ENCODE data around the gene PBX1.

PBX1 gene

DNA sequence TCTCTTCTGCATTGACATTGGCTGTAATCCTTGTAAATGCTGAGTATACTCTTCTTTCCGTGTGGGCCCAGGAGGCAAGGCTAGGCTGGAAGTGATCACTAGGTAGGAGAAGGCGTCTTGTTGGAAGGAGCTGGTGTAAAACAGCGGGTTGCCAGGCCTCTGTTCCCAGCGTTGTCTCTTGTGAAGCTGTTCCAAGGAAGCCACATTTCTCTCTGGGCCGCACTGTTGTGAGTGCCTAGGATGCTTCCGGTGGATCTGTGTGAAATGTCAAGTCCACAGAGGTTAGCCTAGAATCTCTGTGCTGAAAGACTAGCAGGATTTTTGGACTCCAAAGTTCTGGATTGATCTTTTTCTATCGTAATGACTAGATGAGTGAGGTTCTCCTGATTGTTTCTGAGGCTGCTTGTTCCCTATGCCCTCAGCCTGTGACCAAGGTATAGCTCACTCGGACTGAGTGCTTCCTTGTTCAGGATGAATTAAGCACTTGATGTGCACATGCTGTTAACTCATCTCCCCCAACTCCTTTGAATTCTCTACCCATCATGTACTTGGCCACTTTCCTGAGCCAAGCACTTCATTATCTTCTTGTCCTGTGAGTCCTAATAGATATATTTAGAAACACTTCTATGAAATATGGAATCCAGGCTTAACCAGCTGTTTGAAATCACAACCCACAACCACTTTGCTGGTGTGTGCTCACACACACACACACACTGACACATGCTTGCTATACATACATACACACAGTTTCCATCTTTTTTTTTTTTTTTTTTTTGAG is 63.3 kb downstream of the PBX1 start:
- DNase-seq = no peak

DNA sequence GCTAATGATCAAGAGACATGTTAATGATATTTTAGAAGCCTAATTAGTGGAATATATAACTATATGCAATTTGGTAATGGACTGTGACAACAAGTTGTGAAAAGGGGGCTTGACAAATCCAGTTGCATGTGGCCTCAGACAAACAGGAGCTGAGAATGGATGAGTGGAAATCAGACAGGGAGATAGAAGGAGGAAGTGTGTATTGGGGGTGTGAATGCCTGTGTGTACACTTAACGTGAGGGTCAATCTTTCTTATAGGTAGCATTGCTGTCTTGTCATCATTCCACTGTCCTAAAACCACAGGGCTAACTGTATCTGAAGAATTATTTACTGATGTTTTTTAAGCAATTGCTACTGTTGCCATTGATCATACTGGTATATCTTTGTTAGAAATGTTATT is 64.8 kb downstream of the PBX1 start:
- DNase-seq = no peak

DNA sequence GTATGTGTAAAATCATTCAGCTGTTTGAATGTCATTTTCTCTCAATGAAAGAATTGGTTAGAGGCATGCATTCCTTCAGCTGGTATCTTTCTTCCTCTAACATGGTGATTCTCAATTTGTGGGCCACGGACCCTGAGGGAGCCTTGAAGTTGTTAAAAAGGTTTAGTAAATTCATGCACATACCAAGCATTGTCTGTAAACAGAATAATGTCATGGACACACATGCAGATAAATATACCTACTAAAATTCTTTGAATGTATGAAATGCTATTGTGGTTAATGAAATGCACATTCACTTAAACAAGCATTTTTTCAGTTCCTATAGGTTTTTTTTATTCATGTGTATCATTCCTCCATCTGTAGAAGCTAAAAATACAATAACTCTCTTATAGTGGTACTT is 65.4 kb downstream of the PBX1 start:
- no peak for DNase-seq

DNA sequence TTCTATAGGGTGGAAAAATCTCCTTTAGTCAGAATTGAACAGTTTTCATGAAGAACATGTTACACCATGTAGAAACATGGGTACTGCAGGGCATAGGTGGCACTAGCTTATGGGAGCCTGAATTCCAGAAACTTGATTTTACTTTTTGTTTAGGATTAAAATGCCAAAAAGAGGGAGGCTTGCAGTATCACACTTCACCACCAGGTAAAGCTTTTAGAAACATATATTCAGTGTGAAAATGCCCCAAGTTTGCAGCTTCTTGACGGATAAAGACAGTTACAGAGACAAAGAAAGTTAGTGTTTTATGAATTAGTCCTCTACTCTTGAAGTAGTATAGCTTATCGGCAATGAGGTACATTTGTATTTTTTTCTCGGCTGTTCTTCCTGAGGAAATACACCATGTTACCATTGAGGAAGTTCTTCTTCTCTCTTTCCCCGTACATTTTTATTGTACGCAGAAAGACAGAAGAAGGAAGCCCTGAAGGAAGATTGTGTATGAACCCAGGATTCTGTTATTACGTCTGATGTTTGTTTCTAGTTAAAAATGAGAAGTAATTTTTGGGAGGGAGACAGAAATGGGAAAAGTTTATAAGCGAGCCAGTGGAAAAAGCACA is 66.1 kb downstream of the PBX1 start:
- no peak for DNase-seq

DNA sequence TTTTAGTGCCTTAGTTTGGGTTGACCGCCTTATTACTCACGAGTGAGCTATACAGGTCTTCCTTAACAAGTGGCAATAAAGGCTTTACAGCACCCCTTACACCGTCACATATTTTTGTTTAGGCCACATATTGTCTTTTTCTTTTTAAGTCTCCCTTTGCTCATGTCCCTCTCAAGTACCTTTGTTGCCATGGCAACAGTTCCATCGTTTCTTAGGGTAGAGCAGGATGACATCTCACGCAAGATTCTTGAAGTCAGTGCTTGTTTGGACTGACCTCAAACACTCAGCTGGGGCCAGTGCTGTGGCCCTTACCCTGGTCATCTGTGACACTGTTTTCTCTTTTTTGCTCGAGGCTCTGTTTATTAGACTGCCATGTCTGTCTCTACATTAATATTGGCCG is 69.8 kb downstream of the PBX1 start:
- DNase-seq = no peak

DNA sequence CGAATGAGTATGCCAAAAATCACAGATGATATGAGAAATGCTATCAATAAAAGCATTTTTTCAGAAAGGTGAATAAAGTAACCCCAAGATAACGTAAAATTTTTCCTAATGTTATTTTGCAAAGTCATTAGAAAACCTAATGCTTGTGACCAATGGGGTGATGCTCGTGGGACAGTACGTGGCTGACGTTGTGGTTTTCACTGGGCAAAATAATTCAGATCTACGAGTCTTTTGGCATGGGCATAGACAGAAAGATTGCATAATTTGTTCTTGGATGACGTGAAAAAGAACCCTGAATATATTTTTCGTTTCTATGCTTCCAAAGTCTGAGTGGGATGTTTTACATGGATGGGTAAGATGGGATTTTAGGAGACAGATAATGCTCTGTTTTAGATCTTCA is 71.0 kb downstream of the PBX1 start:
- DNase-seq = no peak

DNA sequence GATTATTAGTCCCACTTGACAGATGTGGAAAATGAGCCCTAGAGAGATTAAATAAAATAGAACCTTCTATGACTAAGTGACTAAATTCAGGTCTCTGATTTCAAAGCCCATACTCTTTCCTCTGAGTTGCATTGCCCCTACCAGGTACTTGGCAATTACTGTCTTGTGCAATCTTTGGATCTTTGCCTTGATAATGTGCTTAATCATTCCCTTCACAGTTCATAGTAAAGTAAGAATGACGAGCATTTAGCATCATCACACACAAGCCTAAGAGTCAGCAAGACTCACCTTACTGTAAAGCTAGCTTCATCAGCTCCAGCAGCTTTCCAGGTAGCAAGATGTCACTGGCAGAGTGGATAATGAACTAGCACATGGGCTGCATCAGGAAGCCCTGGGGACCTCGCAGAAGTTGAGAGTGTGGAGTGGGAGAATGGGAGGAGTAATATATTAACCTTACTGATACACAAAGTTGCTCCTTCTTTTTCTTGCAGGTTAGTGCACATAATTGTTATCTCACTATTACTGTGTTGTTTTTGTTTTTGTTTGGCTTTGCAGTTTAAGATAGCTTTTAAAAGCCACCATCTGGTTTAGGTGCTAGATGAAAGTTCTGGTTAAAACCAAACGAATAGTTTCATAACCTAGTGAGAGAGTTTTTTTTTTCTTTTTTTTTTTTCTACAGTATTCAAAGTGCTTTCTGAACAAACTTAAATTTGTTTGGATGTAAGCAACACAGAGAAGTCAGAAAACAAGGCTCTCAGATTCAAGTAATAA is 71.8 kb downstream of the PBX1 start:
- DNase-seq = no peak

DNA sequence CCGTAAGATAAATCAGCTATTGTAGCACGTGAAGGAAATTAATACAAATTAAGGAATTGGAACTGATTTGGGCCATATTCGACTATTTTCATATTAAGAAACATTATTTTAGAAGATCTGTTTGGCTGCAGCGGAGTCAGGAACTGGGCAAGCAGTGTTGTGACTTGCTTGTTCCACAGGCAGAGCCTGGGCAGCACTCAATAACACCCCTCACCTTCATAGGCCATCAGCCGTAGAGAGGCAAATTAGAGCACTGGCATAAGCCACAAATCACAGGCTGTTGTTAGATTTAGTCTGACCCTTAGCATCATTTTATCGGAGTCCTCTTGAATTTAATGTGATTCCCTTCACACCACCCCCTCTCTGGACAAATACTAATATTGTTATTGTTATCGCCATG is 72.8 kb downstream of the PBX1 start:
- no peak for DNase-seq

DNA sequence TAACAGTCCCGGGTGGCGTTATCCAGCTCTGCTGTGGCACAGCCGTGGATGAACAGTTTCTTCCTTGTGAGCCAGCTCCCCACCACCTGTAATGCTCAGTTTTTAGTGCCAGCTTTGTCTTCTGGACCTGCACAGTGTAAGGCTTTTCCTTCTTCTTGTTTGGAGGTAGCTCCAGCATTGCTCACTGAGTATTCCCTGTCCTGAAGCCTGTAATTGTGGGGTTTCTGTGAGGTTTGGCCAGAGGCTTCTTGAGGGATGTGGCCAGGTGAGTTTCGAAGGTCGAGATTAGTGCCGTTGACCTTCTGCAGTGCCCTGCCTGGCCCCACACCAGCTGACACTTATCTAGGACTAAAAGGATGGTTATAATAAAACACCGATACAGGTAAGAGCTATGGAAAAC is 75.0 kb downstream of the PBX1 start:
- no peak for DNase-seq

DNA sequence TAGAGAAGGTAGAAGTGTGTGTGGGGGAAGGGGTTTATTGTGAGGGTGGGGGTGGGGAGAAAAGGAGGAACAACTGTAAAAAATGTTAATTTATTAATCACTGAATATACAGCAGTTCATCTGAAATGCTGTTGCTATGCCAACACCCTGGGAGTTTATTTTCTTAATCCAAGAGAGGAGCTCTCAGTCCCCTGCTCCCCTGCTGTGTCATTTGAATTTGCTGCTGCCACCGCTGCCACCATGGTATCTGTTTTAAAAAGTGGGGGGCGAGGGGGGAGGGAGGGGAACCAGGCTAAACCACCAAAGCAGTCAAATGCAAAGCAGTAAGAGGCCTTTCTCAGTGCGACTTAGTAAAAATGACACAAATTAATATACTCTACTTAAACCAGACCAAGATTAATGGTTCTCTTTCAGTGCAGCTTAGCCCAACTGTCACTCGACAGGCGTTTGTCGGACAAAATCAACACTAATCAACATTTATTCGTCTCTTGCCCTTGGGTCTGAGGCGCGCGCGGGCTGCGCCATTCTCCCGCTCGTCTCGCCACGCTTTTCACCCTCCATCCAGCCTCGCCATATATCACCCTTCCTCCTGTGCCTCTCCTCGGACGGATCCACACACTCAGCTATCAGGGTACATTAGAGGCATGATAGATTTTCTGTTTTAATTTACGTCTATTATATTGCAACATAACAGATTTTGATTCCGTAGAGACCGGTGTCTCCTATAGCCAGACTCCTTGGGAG is 76.2 kb downstream of the PBX1 start:
- DNase-seq = no peak

DNA sequence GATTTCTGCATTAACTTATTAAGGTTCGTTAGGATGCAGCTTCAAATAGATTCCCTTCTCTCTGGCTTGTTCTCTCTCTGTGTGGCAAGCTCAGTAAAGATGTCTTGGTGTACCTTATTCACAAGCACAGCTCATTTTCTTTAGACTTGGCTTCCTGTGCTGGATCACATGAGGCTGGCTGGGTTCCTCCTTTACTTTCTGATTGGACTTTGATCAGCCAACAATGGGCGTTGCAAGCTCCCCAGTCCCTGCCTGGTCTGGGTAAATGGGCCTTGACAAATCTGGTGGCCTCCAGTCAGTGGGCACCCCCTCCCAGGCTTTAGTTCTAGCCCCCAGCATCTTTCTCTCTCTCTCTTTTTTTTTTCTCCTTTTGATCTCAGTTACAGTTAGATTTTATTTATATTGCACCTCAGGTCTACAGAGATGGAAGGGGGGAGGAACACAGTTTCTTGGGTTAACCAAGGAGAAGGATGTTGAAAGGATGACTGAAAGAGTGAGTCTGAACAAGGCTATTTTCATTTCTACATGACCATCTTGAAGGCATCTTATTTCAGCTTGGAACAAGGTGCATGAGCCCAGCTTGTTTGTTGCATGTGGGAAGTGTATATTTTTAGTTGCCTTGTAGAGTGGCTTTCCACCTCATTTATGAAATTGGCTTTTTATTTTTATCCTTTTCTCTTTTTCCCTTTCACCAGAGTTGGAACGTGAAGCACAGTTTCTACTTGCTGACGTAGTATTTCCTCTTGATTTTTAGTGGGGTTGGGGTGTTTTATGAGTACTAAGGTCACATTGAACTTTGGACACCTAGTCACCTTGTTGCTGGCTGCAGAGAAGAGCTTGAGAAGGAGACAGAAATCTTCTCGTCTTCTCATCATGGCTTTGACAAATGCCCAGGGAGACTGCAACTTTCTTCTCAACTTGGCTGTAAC is 77.1 kb downstream of the PBX1 start:
- no peak for DNase-seq

DNA sequence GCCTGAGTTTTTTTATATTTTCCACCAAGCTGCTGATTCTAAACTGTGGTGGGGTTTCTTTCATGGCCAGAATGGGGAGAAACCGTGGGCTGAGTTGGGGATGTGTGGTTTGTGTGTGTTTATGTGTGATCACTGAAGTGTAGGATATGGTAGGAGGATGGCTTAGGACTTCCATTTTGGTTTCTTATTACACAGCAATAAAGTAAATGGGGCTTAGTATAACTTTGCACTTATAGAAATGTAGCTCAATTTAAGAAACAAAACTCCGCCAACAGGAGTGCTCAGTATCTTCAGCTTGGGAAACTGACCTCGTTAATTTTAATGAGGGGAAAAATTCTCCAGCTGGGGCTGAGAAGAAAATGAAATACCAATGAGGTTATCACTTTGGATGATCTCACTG is 77.8 kb downstream of the PBX1 start:
- no peak for DNase-seq

DNA sequence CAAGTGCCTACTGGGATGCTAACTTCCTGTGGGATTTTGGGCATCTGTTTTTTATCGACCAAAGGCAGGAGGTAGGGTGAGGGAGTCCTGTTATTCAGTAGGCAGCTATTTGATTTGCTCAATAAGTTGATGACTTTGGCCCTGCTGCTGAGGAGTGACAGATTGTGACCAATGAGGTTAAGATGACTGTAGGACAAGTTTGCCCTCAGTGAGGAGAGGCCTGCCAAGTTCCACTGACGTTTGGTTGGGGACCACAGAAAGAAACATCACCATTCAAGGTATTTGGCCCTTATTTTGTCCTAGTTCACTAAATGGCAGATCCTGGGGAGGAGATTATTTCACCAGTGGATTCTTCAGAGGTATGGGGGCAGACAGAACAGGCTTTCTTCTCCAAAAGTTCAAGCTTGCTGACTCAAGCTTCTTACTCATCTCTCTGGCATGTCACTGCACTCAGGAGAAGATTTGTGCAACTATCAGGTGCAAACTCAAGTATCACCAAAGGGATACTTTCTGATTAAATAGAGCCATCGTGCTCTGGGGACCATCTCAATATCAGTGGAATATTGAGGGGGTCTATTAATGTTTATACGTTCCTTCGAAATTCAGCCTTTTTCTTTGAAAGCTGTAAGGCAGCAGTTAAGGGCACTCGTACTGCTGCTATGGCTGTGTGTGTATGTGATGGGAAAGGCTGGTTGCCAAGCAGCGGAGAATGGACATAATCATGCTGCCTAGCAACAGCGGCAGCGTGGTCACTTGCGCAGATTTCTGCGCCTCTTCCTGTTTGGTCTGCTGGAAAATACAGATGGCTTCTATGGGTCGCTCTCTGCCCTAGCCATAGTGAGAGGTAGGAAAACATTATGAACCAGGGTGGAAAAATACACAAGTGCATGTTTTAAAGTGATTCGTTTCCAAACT is 78.7 kb downstream of the PBX1 start:
- no peak for DNase-seq

DNA sequence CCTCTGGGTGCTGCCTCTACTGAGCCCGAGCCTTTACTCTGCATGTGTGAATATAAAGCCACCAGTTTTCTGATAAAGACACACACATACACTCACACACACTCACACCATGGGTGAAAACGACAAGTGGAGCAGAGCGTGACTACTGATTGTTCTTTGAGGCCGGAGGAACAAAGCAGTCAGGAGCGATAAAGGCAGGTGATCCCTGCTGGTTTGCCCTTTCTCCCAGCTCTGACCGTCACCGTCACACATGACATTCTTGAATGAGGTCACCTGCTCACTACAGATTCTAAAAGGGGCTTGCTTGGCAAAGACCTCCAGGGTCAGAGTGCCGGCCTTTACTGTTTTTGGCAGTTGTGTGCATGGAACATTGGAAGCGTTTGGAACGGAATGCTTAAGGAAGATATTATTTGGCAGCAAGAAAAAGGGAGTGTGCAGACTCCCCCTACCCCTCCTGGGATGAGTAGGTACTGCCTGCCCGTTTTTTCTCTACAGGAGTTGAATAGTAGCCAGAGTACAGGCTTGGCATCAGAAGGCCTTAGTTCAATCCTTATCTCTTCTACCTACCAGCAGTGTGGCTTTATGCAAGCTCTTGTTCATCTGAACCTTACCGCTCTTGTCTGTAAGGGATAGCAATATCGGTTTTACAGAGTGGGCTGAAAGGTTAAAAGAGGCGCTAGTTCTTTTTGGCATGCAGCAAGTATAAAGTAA is 79.7 kb downstream of the PBX1 start:
- DNase-seq = no peak

DNA sequence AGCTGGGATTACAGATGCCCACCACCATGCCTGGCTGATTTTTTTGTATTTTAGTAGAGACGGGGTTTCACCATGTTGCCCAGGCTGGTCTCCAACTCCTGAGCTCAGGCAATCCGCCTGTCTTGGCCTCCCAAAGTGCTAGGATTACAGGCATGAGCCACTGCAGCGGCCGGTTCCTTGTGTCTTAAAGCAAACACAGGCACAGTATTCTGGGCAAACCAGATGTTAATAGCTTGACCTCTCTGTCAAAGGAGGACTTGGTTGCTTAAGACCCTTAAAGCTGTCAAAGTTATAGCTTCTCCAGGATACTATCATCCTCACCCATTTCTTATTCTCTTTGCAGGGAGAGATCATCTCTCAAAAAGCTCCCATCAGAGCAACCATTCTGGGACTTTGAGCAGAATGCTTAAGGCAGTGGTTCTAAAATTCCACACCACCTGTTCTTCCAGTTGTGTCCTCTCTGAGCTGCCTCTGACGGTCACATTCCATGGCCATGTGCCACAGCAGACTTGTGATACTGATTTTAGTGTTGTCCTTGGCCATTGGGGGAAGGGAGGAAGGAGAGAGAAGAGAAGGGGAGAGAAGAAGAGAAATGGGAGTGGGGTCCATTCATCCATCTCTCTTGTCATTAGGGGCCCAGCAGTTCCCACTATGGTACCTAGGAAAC is 81.8 kb downstream of the PBX1 start:
- DNase-seq = no peak

DNA sequence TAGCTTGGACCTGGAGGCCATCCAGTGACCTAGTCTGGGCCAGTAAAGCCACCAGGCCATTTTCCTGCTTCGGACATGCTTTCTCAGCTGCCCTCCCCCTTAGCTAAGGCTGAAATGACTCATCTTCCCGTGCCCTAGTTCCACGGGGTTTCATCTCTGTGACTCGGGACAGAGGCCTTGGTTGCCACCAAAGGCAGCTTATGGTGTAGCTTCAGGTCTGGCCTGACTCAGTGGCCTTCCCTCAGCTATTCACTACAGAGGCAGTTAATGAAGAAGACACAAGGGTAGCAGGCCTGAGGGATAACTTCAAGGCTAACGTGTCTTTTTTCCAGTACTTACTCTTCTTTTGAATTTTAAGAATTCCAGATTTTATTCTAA is 82.4 kb downstream of the PBX1 start:
- DNase-seq = no peak

DNA sequence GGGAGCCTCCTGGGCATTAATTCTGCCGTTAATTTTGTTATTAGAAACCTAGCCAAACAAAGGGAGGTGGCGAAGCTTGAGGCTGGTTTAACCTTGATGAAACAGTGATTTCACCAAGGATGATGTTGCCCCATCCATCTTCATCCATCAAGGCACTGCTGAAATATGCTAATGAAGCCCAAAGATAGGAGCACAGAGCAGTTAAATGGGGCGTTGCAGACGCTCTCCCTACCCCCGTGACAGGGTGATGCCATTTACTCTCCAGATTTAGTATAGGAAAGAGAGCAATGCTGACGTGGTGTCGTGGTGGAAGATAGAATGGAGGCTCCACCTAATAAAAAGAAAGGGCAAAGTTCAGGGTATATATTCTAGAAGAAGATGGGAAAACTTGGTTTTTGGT is 84.0 kb downstream of the PBX1 start:
- DNase-seq = no peak

DNA sequence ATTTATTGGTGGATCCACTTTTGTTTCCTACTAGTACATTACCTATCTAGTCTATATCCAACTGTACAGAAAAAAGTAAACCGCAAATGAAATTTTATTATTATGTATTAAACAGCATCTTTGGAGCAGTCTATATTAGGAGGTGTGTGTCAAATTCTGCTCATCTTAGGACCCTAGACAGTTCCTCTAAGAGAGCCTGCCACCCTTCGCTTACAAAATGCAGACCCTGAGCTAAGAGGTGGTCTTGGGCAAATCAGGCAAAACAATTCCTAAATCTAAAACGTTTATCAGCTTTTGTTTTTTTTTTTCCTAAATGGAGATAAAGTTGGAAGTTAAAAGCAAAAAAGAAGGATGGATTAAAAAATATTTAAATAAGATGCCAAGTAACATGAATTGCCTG is 85.3 kb downstream of the PBX1 start:
- no peak for DNase-seq

DNA sequence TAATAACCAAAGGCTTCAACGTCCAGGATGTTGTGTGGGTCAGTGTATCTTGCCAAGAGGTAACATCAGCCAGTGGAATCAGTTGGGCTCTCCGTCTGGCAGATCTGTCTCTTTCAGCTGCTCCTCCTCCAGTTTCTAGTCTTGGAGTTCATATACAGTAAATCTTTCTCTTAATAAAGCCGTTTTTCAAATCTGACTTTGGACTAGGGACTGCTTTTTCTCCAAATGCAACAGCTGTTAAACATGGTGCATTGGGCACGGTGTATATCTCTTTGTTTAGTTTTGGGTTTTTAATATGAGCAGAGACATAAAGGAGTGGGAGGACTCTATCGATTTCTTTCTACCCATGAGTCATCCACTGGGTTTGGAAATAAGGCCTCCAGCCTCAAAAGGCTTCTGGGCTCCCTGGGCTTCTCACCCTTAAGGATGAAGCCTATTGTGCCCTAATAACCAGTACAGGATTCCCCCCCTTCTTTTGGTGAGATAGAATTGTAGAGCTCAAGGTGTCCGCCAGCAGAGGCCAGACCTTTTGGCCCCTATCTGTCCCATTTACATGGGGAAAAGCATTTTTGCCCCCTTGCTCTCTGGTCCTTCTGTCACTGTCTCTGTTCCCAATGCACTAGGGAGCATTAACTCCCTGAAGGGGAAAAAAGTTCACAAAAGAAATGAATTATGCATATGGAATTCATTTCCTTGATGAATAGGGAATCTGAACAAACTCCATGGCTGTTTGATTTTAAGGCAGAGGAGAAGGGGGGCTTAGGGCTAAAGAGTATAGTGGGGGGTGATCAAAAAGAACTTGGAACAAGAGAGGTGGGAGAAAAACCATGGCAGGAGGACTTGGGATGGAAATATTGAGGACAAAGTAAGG is 86.0 kb downstream of the PBX1 start:
- no peak for DNase-seq

Data from CD4-positive, alpha-beta T cell treated with Interferon alpha-2 for 1 hour (primary cell).